Measurements from ENCODE around the gene APOC1.

- TF ChIP-seq FOXA1 (IDR thresholded peaks at IDR 0.05) (no peak), LEF1 (IDR thresholded peaks at IDR 0.05; ENCODE audit: borderline replicate concordance) (no peak), NFRKB (IDR thresholded peaks at IDR 0.05) (no peak), L3MBTL2 (conservative IDR thresholded peaks at IDR 0.05) (no peak), TARDBP (IDR thresholded peaks at IDR 0.05) (no peak), FOXK2 (IDR thresholded peaks at IDR 0.05) (no peak), SP1 (IDR thresholded peaks at IDR 0.05) (no peak), BHLHE40 (IDR thresholded peaks at IDR 0.05; ENCODE audit: borderline replicate concordance) (no peak), ELF4 (IDR thresholded peaks at IDR 0.05) (no peak)
- TF ChIP-seq, protein P1, sequence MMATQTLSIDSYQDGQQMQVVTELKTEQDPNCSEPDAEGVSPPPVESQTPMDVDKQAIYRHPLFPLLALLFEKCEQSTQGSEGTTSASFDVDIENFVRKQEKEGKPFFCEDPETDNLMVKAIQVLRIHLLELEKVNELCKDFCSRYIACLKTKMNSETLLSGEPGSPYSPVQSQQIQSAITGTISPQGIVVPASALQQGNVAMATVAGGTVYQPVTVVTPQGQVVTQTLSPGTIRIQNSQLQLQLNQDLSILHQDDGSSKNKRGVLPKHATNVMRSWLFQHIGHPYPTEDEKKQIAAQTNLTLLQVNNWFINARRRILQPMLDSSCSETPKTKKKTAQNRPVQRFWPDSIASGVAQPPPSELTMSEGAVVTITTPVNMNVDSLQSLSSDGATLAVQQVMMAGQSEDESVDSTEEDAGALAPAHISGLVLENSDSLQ (IDR thresholded peaks at IDR 0.05) = no peak
Measured at GRCh38 chr19:44951179-44952159, 37.1 kb downstream of the APOC1 start.

Measured in HEK293T (cell line).